Epithelial cell of proximal tubule (primary cell): ENCODE data around the gene CFTR. TPM values are rescaled to one million over a fixed set of nuclear protein-coding genes. Genes with fewer than 3 reads are reported as not detected.

Experiments
- DNase-seq: peaks from one replicate; pipeline ENCODE4 v3.0.0-alpha.2; 2011; ENCODE audit warnings: low read depth
- H3K4me3 ChIP-seq: 2 replicates; pipeline ENCODE4 v1.5.1; 2011; ENCODE audit warnings: low read depth, mild to moderate bottlenecking, low read length
- CTCF ChIP-seq: conservative IDR thresholded peaks from 2 replicates; pipeline ENCODE4 v1.5.1; 2012; ENCODE audit warnings: low read depth, mild to moderate bottlenecking, low read length
- total RNA-seq: library from RNA; depleted of rRNA; stranded (reverse); fragments of >200 nt; gene quantifications from 2 replicates; pipeline ENCODE4 v1.2.3, GENCODE V29; 2015

The CFTR gene
- total RNA-seq = 0.29 and 0.98 TPM in 2 replicates

GRCh38 chr7:117479225-117480054, at the start of gene CFTR:
Gene CFTR, plus strand, starts transcription at chr7:117480025. Its CDS starts 70 bp downstream, at chr7:117480095.
- no peak for TF ChIP-seq CTCF
- H3K4me3 ChIP-seq = peak within 1 kb of the TSS; percentile 52
- DNase-seq = no peak

GRCh38 chr7:117435475-117436043, 44.3 kb upstream of the CFTR start:
- peak; percentile 84 for DNase-seq
- TF ChIP-seq CTCF = no peak
- H3K4me3 ChIP-seq = no peak overlapping the region

GRCh38 chr7:117444646-117445045, 35.2 kb upstream of the CFTR start:
- no peak for TF ChIP-seq CTCF

GRCh38 chr7:117445206-117445605, 34.6 kb upstream of the CFTR start:
- DNase-seq = peak; percentile 73

More at GRCh38 chr7:117444646-117445045, 35.2 kb upstream of the CFTR start:
- DNase-seq = no peak
- no peak overlapping the region for H3K4me3 ChIP-seq

GRCh38 chr7:117446220-117446815, 33.5 kb upstream of the CFTR start:
- no peak overlapping the region for H3K4me3 ChIP-seq
- DNase-seq = no peak
- TF ChIP-seq CTCF = no peak

More at GRCh38 chr7:117445206-117445605, 34.6 kb upstream of the CFTR start:
- no peak overlapping the region for H3K4me3 ChIP-seq
- TF ChIP-seq CTCF = no peak

GRCh38 chr7:117448655-117449054, 31.2 kb upstream of the CFTR start:
- no peak overlapping the region for H3K4me3 ChIP-seq
- no peak for DNase-seq
- TF ChIP-seq CTCF = no peak
